GM21529 (cell line): ENCODE data around the gene CSRP3.

Experiments
- ATAC-seq: cut with Tn5 transposase; IDR thresholded peaks from one replicate; pipeline ENCODE4 v1.9.1; 2021; ENCODE audit not compliant: unreplicated experiment

The CSRP3 gene

GRCh38 chr11:19226378-19227195 is 24.8 kb upstream of the CSRP3 start:
- ATAC-seq, result no peak

GRCh38 chr11:19225581-19225980 is 23.8 kb upstream of the CSRP3 start:
- ATAC-seq, result no peak

- no peak for ATAC-seq
These were observed 23.3 kb upstream of the CSRP3 start for GRCh38 chr11:19225123-19225522.

GRCh38 chr11:19220903-19221724 is 19.3 kb upstream of the CSRP3 start:
- no peak for ATAC-seq

- no peak for ATAC-seq
These were observed 17.1 kb upstream of the CSRP3 start for GRCh38 chr11:19218786-19219460.

DNA sequence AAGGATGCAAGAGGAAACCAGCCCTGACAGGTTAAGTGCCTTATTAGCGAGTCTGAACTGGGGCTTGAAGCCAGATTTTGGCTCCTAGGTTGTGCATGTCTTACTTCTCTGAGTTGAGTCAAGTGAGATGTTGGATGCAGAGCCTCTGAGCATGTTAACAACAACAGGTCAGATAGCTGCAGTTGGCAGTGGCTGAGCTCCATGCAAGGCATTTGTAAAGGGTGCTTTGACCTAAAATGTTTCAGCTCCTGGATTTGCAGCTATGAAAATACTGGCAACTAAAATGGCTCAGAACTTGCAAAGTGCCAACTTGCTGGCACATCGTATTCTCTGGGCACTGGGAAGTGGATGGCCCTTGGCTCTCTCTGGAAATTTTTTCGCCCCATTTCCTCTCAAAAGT is 16.4 kb upstream of the CSRP3 start:
- ATAC-seq, result no peak

DNA sequence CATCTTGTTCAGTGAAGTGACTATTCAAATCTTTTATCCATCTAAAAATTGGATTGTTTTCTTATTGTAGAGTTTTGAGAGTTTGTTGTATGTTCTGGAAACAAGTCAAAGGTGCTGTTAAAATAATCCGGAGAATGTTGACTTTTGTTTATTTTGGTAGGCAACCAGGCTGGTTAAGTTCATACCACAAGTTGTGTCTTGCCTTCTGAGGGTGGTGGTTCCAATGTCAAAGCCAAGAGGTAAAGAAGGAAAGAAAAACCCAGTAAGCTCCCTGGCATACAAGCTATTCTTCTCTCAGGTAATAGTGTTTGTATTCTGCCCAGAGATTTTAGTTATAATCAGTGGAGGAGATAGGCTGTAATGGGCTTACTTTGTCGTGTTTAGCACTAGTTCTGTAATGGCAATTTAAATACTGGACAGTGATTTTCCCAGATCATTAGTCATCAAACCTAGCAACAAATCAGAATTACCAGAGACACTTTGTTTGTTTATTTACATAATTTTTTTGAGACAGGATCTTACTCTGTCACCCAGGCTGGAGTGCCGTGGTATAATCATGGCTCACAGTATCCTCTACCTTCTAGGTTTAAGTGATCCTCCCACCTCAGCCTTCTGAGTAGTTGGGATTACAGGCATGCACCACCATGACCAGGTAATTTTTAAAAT is 15.1 kb upstream of the CSRP3 start:
- ATAC-seq, result no peak

DNA sequence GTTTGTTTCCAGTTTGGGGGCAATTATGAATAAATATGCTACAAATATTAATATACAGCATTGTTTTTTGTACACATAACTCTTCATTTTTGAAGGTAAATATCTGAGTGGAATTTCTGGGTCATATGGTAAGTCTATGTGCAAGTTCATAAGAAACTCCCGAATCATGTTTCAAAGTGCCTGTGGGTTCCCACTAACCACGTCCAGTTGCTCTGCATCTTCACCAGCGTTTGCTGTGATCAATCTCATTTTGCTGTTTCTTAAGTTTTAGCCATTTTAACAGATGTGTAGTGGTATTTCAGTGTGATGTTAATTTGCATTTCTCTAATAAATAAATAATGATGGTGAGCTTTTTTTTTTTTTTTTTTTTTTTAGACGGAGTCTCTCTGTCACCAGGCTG is 14.2 kb upstream of the CSRP3 start:
- no peak for ATAC-seq

DNA sequence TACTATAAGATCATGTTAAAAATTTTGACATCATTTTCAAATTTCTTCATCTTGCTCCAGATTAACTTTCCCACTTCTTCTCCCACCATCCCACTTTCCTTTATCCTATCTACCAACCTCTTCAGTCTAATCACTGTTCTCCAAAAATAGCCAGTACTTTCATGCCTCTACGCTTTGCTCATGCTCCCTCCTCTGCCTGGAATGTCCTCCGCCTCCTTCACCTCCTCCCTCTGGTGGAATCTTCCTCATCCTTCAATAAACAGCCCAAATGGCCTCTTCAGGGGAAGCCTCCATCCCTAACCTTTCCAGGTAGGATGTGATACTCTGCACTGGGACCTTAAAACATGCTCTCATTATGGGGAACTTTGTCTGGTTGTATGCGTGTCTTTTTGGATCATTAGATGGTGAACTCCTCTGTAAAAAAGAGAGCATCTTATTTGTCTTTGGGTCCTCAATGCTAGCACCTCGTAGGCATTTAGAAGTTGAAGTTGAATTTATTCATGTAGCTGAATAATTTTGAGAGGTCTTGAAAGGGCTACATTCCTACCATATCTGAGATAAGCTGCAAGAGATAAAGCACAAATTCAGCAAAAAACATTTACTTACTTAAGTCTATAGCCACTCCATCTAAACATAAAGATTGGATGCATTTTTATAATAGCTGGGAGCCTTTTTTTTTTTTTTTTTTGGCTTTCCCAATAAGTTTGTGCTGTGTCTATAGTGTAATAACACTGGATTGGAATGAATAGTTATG is 8.0 kb upstream of the CSRP3 start:
- ATAC-seq, result no peak

- ATAC-seq, result no peak
These were observed 7.3 kb upstream of the CSRP3 start for GRCh38 chr11:19208959-19209546.

DNA sequence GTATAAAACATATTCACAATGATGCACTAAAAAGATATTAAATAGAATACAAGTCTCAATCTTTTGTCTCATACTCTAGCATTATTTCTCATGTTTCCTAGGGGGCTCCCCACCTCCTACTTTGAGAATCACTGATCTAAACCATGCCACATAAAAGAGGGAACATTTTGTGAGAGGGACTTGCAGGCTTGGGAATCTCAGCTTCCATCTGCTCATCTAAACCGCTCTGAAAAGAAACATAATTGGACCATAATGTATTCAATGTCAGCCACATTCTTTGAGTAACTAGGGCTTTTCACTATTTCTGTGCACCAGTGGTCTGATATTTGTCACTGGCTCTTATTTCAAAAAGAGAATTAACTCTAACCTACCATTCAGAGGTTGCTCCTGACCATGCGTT is 6.4 kb upstream of the CSRP3 start:
- ATAC-seq, result no peak

GRCh38 chr11:19204836-19205235 is 3.1 kb upstream of the CSRP3 start:
- no peak for ATAC-seq

GRCh38 chr11:19200410-19201201 is 1.2 kb downstream of the CSRP3 start:
- no peak for ATAC-seq

DNA sequence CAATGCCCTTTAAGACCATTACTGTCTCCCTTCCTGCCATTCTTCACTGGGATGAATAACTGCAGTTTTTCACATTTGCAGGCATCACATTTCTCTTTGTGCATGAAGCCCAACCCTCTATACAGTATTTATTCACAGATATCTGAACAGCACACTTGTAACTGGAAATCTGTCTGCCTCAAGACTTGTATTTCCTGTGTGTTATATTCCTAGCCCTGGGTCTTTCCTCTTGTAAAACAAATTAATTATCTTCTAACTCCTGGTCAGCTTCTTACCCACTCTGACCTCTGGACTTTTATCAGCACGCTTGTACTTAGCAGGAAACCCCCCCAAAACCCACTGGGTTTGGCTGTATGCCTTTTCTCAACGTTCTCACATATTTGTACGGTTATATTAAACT is 2.0 kb downstream of the CSRP3 start:
- ATAC-seq, result no peak

GRCh38 chr11:19199048-19199447 is 2.7 kb downstream of the CSRP3 start:
- no peak for ATAC-seq

DNA sequence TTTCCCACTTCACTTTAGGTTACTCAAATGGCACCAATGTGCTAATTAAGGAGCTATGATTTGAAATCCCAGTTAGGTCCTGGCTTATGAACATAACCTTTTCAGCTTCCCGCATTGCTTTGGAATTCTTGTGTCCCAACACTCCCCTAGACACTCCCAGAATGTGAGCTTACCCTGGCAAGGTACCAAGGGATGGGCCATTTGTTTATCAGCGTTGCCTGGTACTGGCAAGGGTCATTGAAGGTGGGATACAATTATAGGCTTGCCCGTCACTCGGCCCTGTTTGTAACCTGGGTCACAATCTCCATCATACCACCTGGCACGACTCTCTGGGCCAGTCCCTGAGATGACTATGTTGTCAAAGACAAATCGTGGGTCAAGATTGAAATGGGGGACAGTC is 5.4 kb downstream of the CSRP3 start:
- no peak for ATAC-seq

GRCh38 chr11:19194620-19195308 is 7.0 kb downstream of the CSRP3 start:
- ATAC-seq, result no peak

- no peak for ATAC-seq
These were observed 7.9 kb downstream of the CSRP3 start for GRCh38 chr11:19193916-19194315.
